HG02840 (cell line): ENCODE measurements around the gene CLEC19A.
"Not testable (repeated sequence)": the region's sequence is repeated elsewhere in the genome, so short reads cannot be mapped to it uniquely, and the experiment has no call there.

Source experiments
- ATAC-seq: cut with Tn5 transposase; IDR thresholded peaks from one replicate; pipeline ENCODE4 v1.9.1; 2021; ENCODE audit warnings: mild to moderate bottlenecking, moderate library complexity, moderate number of reproducible peaks; ENCODE audit not compliant: unreplicated experiment, low FRiP score

CLEC19A gene

GRCh38 chr16:19316846-19317245, 31.3 kb downstream of the CLEC19A start:
- no peak for ATAC-seq

- not testable (repeated sequence) for ATAC-seq
These were observed 35.7 kb downstream of the CLEC19A start for GRCh38 chr16:19321186-19321585.

GRCh38 chr16:19323596-19323995, 38.1 kb downstream of the CLEC19A start:
- no peak for ATAC-seq

GRCh38 chr16:19328364-19328763, 42.8 kb downstream of the CLEC19A start:
- ATAC-seq = no peak

GRCh38 chr16:19329932-19330331, 44.4 kb downstream of the CLEC19A start:
- no peak for ATAC-seq

GRCh38 chr16:19330841-19331397, 45.4 kb downstream of the CLEC19A start:
- ATAC-seq = no peak

- ATAC-seq = no peak
These were observed 46.3 kb downstream of the CLEC19A start for GRCh38 chr16:19331794-19332193.

GRCh38 chr16:19338335-19338734, 52.8 kb downstream of the CLEC19A start:
- no peak for ATAC-seq

GRCh38 chr16:19344224-19344801, 58.8 kb downstream of the CLEC19A start:
- no peak for ATAC-seq

- ATAC-seq = no peak
These were observed 59.4 kb downstream of the CLEC19A start for GRCh38 chr16:19344980-19345379.

GRCh38 chr16:19346335-19346922, 60.9 kb downstream of the CLEC19A start:
- ATAC-seq = no peak

- no peak for ATAC-seq
These were observed 62.6 kb downstream of the CLEC19A start for GRCh38 chr16:19348125-19348524.

- no peak for ATAC-seq
These were observed 63.2 kb downstream of the CLEC19A start for GRCh38 chr16:19348578-19349315.

GRCh38 chr16:19354371-19354770, 68.8 kb downstream of the CLEC19A start:
- no peak for ATAC-seq

GRCh38 chr16:19356024-19356952, 70.8 kb downstream of the CLEC19A start:
- no peak for ATAC-seq

- no peak for ATAC-seq
These were observed 74.0 kb downstream of the CLEC19A start for GRCh38 chr16:19359556-19359955.
